ENCODE results near the gene DMXL1.

DNA sequence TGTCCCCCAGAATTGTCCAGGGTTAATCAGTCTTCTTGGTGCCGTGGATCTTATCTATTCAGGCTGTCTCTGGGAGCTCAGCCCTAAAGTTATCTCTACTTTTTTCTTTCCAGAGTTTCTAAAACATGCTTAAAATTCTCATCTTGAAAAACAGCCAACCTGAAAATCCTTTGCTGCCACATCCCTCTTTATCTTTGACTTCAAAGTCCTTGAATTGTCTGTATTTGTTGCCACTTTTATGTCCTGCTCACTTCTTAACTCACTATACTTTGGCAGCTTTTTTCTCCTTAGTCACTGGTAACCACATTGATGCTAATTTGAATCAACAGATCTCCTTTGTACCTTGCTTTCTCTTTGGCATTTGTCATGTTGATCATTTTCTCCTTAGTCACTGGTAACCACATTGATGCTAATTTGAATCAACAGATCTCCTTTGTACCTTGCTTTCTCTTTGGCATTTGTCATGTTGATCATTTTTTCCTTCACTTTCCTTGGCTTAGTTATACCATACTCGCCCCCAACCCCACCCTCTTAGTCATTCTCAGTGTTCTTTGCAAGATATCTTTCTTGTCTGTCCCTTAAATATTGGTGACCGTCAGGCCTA is 8.5 kb downstream of the DMXL1 start:
- TF ChIP-seq, protein P1, sequence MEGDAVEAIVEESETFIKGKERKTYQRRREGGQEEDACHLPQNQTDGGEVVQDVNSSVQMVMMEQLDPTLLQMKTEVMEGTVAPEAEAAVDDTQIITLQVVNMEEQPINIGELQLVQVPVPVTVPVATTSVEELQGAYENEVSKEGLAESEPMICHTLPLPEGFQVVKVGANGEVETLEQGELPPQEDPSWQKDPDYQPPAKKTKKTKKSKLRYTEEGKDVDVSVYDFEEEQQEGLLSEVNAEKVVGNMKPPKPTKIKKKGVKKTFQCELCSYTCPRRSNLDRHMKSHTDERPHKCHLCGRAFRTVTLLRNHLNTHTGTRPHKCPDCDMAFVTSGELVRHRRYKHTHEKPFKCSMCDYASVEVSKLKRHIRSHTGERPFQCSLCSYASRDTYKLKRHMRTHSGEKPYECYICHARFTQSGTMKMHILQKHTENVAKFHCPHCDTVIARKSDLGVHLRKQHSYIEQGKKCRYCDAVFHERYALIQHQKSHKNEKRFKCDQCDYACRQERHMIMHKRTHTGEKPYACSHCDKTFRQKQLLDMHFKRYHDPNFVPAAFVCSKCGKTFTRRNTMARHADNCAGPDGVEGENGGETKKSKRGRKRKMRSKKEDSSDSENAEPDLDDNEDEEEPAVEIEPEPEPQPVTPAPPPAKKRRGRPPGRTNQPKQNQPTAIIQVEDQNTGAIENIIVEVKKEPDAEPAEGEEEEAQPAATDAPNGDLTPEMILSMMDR (IDR thresholded peaks at IDR 0.05): no peak
- TF ChIP-seq POLR2A (IDR thresholded peaks at IDR 0.05): no peak

Data from heart left ventricle (tissue), 13 donors.